HG02943 (cell line): ENCODE measurements around the gene CALB2.
"Not testable (repeated sequence)": the region's sequence is repeated elsewhere in the genome, so short reads cannot be mapped to it uniquely, and the experiment has no call there.

Experiments
- ATAC-seq: cut with Tn5 transposase; IDR thresholded peaks from one replicate; pipeline ENCODE4 v1.9.1; 2021; ENCODE audit warnings: mild to moderate bottlenecking, low read depth, moderate library complexity; ENCODE audit not compliant: unreplicated experiment

Gene CALB2

GRCh38 chr16:71358464-71358998 lies at the start of gene CALB2:
CALB2 (plus strand) TSS chr16:71358723; CDS start chr16:71358793, 70 bp downstream.
- peak; percentile 68 for ATAC-seq

GRCh38 chr16:71311553-71312158 lies 46.9 kb upstream of the CALB2 start:
- ATAC-seq: no peak

- not testable (repeated sequence) for ATAC-seq
These were observed 44.9 kb upstream of the CALB2 start for GRCh38 chr16:71313591-71313990.

- ATAC-seq: no peak
These were observed 43.3 kb upstream of the CALB2 start for GRCh38 chr16:71315269-71315668.

- ATAC-seq: no peak
These were observed 38.5 kb upstream of the CALB2 start for GRCh38 chr16:71319999-71320398.

GRCh38 chr16:71327720-71328119 lies 30.8 kb upstream of the CALB2 start:
- no peak for ATAC-seq

- ATAC-seq: no peak
These were observed 30.4 kb upstream of the CALB2 start for GRCh38 chr16:71328151-71328550.

GRCh38 chr16:71337631-71338030 lies 20.9 kb upstream of the CALB2 start:
- ATAC-seq: no peak

GRCh38 chr16:71338193-71338592 lies 20.3 kb upstream of the CALB2 start:
- ATAC-seq: no peak

GRCh38 chr16:71338632-71339031 lies 19.9 kb upstream of the CALB2 start:
- no peak for ATAC-seq

- ATAC-seq: no peak
These were observed 19.0 kb upstream of the CALB2 start for GRCh38 chr16:71339236-71340171.

GRCh38 chr16:71340406-71340805 lies 18.1 kb upstream of the CALB2 start:
- no peak for ATAC-seq

GRCh38 chr16:71341881-71342280 lies 16.6 kb upstream of the CALB2 start:
- no peak for ATAC-seq

- ATAC-seq: no peak
These were observed 15.4 kb upstream of the CALB2 start for GRCh38 chr16:71343078-71343477.

- no peak for ATAC-seq
These were observed 14.1 kb upstream of the CALB2 start for GRCh38 chr16:71344315-71344905.

- ATAC-seq: no peak
These were observed 13.5 kb upstream of the CALB2 start for GRCh38 chr16:71345031-71345430.

GRCh38 chr16:71347146-71347545 lies 11.4 kb upstream of the CALB2 start:
- no peak for ATAC-seq

GRCh38 chr16:71348262-71349085 lies 10.0 kb upstream of the CALB2 start:
- no peak for ATAC-seq

GRCh38 chr16:71350821-71351557 lies 7.5 kb upstream of the CALB2 start:
- no peak for ATAC-seq

GRCh38 chr16:71351558-71351901 lies 7.0 kb upstream of the CALB2 start:
- ATAC-seq: no peak
